Keratinocyte (primary cell): Measurements from ENCODE around the gene UNC79.

Experiments
- EZH2 ChIP-seq: IDR thresholded peaks from one replicate; pipeline ENCODE4 v1.6.1; 2012; ENCODE audit warnings: inconsistent platforms, mild to moderate bottlenecking, low read length, moderate library complexity
- TF ChIP-seq, protein P1 (sequence below), 3 experiments: IDR thresholded peaks in 1 of 3; conservative IDR thresholded peaks in 1 of 3; optimal IDR thresholded peaks in 1 of 3; 2 replicates in 2 of 3; 3 replicates in 1 of 3; pipeline versions ENCODE3 to v1.5.1; 2011; ENCODE audit warnings: low read length in 3 of 3, mild to moderate bottlenecking in 3 of 3, moderate library complexity in 2 of 3, control low read depth in 1 of 3, inconsistent platforms in 1 of 3; ENCODE audit not compliant: insufficient read depth in 2 of 3; ENCODE audit errors: extremely low read depth in 1 of 3

DNA sequence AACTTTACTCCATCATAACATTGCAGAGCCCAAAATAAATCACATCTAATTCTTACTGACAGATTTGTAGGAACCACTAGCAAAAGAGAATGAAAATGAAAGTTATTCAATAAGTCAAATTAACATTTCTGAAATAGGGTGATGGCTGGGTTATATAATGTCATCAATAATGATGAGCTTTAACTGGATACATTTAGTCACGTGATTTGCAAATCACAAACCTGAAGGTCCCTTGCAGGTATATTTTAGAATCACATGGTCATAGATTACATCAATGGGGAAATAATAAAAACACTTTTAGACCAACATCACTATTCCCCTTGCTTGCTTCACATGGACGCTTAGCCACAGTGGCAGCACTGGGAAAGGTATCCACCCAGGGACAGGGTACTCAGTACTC lies 270.8 kb downstream of the UNC79 start:
- TF ChIP-seq, protein P1, sequence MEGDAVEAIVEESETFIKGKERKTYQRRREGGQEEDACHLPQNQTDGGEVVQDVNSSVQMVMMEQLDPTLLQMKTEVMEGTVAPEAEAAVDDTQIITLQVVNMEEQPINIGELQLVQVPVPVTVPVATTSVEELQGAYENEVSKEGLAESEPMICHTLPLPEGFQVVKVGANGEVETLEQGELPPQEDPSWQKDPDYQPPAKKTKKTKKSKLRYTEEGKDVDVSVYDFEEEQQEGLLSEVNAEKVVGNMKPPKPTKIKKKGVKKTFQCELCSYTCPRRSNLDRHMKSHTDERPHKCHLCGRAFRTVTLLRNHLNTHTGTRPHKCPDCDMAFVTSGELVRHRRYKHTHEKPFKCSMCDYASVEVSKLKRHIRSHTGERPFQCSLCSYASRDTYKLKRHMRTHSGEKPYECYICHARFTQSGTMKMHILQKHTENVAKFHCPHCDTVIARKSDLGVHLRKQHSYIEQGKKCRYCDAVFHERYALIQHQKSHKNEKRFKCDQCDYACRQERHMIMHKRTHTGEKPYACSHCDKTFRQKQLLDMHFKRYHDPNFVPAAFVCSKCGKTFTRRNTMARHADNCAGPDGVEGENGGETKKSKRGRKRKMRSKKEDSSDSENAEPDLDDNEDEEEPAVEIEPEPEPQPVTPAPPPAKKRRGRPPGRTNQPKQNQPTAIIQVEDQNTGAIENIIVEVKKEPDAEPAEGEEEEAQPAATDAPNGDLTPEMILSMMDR (optimal IDR thresholded peaks at IDR 0.05 in 1 of 3, IDR thresholded peaks at IDR 0.05 in 1 of 3, conservative IDR thresholded peaks at IDR 0.05 in 1 of 3; ENCODE audit: extremely low read depth in 1 of 3, insufficient read depth in 2 of 3, low read length in 3 of 3) = no peak
- no peak for TF ChIP-seq EZH2
